Measurements from ENCODE around the gene TSPAN9.

Gene TSPAN9

DNA sequence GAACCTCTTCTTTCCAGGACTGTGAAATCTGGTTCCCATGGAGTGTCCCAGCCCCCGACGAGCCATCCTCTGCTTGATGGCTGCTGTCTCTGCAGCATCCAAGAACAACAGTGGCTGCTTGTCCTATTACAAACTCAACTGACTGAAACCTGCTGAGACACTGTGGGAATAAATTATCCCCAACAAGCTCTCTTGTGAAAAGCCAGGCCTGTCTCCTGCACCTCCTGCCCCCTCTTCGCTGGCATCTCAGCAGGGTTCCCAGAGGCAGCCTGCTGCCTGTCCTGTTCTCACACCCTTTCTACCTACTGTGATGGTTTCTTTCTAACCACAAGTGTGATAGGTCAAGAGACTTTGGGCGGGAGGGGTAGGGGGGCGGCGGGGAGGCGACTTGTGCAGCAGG is 180.2 kb downstream of the TSPAN9 start:
- no peak for DNase-seq

- DNase-seq = no peak
Measured at GRCh38 chr12:3259973-3260372, 182.8 kb downstream of the TSPAN9 start.

- no peak for DNase-seq
Measured at GRCh38 chr12:3261782-3262359, 184.7 kb downstream of the TSPAN9 start.

DNA sequence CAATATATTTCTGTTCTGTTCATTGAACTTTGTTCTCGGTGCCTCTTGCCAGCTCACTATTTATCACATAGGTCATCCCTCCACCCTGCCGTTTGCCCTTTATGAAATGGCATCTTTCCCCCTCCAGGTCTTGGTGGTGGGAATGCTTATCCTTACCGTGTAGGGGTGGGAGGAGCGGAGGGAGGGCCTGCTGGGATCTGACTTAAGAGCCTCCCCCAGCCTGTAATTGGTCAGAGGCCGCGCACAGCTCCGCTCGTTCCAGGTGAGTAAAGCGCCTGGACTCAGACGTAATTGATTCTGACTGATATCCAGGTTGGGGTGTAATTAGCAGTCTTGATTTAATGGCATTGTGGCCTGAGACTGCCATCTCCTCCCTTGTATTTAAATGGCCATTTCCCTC is 185.3 kb downstream of the TSPAN9 start:
- DNase-seq = no peak

DNA sequence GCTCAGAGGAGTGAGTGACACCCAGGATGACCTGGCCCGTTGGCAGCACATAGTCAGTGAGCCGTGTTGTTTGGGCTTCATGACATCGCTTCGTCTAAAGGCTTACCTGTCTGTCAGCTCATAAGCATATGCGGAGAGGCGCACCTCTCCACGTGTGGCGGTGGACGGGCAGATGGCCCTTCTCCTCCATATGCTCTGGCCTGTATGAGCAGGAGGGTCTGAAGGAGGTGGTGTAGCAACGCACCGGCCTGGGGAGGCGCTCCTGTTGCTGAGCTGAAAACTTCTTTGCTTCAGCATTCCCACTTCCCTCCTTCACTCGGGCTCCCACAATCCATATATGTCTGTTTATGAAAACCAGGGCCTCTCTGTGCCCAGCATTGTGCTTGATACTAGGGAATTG is 186.1 kb downstream of the TSPAN9 start:
- no peak for DNase-seq

DNA sequence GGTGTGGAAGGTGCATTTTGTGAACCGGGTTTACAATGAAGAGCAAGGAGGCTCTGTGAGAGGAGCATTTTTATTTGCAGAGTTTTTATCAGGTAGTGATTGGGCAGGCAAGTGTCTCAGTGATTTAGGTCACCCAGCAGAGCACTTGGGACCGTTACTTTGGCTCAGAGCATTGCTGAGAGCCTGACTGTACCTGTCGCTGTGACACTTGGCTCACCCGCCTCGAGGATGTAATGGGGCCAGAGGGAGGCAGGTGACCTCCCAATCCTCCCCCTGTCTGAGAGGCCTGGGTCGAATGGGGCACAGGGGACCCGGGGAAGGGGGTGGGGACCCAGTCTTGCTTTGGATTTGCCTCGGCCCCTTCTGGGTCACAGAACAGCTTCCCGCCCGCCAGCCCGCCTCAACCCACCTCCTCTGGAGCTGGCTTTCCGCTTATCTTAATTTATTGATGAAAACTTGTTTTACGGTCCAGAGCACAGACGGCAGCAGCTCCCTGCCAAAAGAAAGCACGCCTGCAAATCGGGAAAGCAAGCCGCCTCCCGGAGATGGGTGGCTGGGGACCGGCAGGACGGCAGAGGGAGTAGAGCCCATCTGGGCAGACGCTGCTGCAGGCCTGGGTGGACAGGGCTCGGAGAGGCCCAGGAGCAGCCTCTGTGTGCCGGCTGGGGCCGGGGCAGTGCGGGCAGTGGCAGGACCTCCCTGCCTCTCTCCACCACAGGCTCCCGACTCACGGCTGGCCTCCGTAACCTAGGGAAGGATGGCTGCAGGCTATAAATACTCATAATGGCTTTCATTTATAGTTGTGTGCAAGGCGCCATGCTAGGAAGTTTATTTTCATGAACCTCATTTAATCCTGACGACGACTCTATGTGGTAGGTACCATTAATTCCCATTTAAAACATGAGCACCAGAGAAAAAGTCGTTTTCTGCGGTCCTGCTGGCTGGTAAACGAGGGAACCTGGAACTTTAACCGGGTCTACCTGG is 187.1 kb downstream of the TSPAN9 start:
- no peak for DNase-seq

DNA sequence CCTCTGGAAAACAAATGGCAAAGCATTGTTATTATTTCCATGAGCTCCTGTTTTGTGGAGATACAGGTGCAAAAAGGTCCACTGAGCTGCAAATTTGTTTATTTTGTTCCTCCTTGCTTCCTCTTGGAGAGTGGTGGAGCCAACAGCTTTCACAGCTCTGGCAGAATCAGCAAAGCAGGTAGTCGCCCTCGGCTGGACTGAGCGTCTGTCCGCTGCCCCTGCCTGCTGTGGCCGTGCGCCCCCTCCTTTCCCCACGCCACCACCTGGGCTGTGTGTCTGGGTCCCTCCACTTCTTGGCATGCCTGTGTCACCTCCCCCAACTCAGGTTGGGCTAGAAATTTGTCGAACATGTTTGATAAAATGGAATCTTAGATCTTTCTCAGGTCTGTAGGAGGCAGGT is 188.2 kb downstream of the TSPAN9 start:
- DNase-seq = no peak

GRCh38 chr12:3266638-3267037 is 189.5 kb downstream of the TSPAN9 start:
- DNase-seq = no peak

- DNase-seq = no peak
Measured at GRCh38 chr12:3267690-3268089, 190.5 kb downstream of the TSPAN9 start.

- DNase-seq = no peak
Measured at GRCh38 chr12:3269594-3269993, 192.4 kb downstream of the TSPAN9 start.

GRCh38 chr12:3271146-3271545 is 194.0 kb downstream of the TSPAN9 start:
- no peak for DNase-seq

GRCh38 chr12:3271639-3272038 is 194.5 kb downstream of the TSPAN9 start:
- no peak for DNase-seq

- DNase-seq = no peak
Measured at GRCh38 chr12:3272958-3273357, 195.8 kb downstream of the TSPAN9 start.

DNA sequence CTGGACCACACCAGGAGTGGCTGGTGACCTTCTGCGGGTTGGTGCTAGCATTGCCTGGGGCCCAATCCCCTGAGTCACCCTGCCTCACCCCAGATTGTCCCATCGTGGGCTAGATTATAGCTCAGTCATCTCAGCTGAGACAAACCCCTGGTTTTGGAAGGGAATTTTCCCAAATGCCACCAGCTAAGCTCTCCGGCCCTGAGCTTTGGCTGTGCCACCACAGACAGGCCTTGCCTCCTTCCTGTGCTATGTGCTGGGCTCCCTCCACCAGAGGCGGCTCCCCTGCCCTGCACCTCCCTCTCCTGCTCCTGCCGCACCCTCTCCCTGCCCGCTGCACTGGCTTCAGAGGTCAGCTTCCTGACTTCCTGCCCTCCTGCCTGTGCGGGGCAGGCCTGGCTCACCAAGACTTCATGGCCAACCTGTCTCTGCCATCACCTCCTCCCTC is 196.3 kb downstream of the TSPAN9 start:
- DNase-seq = no peak

GRCh38 chr12:3274664-3275063 is 197.5 kb downstream of the TSPAN9 start:
- DNase-seq = no peak

DNA sequence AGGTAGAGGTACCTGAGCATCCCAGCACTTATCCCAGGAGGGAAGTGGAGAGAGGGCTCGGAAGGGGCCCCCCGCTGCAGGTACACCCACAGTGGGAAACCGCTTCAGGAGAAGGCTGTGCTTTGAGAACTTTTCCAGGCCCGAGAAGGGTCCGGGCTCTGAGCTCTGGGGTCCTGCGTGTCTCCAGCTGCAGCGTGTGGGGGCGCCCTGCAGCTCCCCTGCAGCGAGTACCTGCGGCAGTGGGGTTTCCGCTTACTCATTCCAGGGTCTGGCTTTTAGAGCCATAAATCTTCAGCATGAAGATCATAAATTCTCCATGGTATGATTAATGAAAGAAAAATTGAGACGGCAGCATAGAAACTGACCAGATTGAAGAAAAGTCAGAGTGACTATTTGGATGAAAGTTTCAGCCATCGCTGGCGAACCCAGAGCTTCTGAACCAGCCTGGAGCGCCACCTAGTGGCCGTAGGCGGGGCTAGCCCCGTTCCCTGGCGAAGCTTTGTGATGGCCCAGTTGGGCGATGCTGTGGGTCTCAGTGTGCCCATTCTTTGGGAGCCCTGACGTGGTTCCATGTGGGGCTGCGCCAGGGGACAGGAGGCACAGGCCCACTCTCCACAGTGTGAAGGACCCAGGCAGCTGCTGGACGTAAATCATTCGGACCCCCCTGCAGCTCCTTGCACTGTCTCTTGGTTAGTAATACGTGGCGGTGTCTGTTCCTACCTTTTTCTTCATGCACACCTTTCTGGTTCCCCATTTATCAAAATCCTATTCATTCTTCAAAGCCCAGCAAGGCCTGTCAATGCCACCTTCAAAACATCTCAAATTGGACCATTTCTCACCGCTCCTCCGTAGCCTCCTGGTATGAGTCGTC is 198.2 kb downstream of the TSPAN9 start:
- peak; percentile 80 for DNase-seq

- DNase-seq = no peak
Measured at GRCh38 chr12:3276226-3276625, 199.0 kb downstream of the TSPAN9 start.

- DNase-seq = no peak
Measured at GRCh38 chr12:3277306-3277943, 200.2 kb downstream of the TSPAN9 start.

GRCh38 chr12:3278681-3279414 is 201.7 kb downstream of the TSPAN9 start:
- no peak for DNase-seq

GRCh38 chr12:3279415-3279780 is 202.2 kb downstream of the TSPAN9 start:
- no peak for DNase-seq

DNA sequence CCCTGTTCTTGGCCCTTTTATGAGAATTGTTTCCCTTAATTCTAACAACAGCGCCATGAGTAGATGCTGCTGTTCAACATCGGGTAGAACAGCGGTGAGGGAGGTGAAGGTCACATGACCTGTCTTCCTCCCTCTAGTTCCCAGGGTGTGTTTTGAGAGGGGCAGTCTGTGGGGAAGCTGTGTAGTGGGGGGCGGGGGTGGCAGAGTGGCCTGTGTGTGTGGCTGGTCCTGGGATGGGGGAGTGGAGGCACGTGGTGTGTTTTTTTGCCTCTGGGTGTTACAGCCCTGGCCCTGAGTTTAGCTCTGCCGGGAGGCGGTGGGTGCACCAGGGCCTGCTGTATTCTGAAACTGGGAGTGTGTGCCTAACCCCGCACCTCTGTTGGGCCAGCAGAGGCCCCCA is 202.7 kb downstream of the TSPAN9 start:
- no peak for DNase-seq

DNA sequence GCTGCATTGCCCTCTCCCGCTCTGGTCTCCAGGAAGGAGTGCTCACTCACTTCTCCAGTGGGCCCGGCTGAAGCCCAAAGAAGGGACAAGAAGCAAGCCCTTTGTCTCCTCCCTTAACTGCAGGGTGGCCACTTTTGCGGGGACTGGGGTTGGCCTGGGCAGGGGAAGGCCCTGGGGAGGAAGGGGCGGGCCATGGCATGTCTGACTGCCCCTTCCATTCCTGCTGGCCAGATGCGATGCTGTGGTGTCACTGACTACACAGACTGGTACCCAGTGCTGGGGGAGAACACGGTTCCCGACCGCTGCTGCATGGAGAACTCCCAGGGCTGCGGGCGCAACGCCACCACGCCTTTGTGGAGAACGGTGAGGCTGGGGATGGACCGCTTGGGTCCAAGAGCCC is 203.8 kb downstream of the TSPAN9 start:
- DNase-seq = no peak

Measured in activated CD4-positive, CD25-positive, alpha-beta regulatory T cell treated with anti-CD3 and anti-CD28 coated beads, Interleukin-2, amount 50 U/mL, for 72 hours (primary cell).